ENCODE data around the gene PLSCR1.

DNA sequence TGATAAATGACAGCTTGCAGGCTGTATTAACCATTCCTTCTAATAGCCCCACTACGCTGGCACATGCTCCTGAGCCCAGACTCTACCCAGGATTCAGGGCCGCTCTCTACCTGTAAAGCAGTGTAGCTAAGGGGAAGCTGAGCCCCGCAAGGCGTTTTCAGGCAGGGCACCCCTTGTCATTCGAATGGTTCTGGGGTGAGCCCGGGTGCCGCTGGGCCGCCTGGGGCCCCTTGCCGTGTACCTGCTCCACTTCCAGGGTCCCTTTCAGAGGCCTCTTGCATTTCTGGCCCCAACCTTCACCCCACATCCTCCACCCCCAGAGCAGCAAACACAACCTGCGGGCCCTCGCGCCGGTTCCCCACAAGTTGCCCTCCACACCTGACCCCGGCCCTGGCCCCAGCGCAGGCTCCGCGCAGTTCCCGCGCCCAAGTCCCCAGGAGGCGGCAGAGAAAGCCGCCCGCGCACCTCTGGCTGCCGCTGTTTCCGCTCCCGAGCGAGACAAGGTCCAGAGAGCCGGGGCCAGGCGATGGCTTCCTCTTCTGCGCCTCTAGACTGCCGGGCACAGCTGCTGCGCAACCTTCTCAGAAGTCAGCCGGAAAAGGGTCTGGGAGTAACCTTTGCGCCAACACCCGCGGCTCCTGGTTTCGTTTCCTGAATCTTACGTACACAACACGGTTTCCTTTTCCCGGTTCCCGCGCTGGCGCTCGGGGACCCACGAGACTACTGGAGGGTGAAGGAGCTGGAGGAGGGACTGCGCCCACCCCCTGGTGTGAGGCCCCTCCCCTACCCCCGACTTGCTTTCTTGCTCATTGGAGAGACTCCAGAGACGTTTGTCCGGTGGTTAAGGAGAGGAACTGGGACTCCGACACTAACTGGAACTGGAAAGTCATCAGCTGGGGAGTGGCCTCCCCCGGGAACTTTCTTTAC, at the start of gene PLSCR1:
- TF ChIP-seq, protein P1, sequence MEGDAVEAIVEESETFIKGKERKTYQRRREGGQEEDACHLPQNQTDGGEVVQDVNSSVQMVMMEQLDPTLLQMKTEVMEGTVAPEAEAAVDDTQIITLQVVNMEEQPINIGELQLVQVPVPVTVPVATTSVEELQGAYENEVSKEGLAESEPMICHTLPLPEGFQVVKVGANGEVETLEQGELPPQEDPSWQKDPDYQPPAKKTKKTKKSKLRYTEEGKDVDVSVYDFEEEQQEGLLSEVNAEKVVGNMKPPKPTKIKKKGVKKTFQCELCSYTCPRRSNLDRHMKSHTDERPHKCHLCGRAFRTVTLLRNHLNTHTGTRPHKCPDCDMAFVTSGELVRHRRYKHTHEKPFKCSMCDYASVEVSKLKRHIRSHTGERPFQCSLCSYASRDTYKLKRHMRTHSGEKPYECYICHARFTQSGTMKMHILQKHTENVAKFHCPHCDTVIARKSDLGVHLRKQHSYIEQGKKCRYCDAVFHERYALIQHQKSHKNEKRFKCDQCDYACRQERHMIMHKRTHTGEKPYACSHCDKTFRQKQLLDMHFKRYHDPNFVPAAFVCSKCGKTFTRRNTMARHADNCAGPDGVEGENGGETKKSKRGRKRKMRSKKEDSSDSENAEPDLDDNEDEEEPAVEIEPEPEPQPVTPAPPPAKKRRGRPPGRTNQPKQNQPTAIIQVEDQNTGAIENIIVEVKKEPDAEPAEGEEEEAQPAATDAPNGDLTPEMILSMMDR (IDR thresholded peaks at IDR 0.05) = no peak
- no peak for TF ChIP-seq POLR2A (IDR thresholded peaks at IDR 0.05)
